ENCODE results near the gene SLC29A1.

SLC29A1 gene

DNA sequence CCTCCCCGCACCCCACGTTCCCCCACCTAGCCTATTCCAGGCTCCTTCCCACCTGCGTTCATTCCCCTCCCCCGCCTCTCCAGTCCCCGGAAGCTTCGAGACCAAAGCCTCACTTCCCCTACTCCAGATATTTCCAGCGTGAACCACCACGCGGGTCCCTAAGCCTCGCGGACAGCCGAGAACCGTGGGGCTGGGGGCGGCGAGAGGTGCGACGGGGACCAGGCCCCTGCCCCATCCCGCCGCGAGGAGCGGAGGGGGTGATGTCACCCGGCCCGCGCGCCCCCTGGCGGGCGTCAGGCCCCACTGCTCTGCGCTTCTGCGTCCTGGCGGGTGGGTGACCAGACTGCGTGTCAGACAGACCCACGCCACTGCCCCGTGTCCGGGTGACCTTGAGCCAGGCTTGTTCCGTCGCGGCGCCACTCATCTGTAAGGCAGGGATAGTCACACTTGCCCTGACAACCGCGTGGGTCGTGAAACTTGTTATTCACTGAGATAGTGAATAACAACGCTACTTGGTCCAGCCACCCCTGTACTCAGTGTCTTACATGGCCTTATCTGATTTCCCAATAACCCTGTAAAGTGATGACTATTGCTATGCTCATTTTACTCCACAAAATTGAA, 14.5 kb downstream of the SLC29A1 start:
- DNase-seq = peak; percentile 46 to 89

DNA sequence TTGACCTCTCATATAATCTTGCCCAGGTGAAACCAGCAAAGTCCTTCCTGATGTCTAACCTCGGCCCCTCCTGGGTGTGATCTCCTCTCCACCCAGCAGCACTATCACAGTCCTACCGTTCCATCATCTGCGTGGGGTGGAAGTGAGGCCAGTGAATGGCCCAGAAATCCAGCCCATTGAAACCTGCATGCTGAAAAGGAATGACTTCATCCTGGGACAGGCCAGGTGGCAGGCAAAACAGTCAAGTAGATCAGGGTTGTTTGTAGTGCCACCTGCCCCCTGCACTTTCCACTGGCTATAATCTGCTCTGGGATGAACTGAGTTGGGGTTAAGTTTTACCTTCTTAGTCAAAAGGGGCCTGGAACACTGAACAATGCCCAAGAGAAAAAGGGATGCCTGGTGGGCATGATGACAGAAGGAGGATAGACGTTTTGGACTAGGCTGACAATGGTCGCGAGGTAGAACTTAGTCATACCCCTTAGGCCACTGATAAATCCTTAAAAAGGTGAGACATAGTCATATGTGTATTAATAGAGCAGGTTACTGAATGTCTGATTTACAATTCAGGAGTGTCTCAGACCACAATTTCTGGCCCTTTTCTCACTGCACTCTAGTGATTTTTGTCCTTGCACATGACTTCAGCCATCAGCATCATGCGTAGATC, 15.4 kb downstream of the SLC29A1 start:
- DNase-seq = no peak

DNA sequence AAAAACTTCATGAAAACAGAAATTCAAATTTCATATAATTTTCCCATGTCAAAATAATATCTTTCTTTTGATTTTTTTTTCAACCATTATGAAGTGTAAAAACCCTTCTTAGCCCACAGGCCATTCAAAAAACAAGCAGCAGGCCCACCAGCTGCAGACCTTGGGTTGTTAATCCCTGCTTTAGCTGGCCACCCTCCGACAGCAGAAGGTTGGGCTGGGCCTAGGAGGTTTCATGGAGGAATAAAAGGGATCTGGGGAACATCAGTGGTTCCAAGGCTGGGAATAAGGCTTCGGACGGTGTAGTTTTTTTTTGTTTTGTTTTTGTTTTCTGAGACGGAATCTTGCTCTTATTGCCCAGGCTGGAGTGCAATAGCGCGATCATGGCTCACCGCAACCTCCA, 19.9 kb downstream of the SLC29A1 start:
- DNase-seq = no peak

DNA sequence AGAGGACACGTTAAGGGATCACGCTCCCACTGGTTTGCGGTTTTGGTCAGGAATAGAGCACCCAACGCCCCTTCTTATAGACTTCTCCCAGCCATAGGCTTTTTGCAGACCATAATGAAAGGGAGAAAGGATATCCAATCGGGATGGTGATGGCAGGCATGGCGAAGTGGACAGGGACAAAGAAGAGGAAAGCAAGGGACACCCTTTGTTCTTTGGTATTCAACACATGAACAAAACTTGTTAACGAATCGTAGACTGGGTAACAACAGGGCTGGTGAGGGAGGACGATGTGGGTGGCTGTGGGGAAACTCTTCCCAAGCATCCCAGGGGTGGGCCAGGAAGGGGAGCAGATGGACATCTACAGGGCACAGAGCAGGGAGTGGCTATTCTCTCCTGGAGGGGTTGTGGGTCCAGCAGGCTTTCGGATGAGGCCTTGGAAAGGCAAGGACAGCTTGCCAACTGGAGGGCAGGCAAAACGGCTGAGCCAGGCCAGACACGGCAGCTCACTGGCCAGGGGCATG, 22.1 kb downstream of the SLC29A1 start:
- DNase-seq = no peak

DNA sequence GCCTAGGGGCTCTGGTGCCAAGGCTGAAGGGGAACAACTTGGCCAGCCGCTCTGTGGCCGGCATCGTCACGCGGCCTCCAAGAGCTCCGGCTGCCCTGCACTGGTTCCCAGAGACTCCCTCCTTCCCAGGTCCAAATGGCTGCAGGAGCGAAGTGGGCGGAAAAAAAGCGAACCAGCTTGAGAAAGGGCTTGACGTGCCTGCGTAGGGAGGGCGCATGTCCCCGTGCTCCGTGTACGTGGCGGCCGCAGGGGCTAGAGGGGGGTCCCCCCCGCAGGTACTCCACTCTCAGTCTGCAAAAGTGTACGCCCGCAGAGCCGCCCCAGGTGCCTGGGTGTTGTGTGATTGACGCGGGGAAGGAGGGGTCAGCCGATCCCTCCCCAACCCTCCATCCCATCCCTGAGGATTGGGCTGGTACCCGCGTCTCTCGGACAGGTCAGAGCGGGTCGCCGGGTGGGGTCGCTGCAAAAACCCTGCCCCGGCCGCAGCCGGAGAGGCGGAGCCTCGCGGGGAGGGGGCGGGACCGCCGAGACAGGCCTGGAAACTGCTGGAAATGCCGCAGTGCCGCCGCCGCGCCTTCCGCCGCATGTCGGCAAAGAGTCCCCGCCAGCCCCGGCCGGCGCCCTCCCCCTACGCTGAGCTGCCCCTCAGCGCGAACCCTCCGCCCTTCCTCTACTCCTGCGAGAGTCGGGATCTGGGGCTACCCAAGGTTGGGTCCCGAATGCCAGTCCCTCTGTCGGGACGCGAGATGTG, 22.7 kb downstream of the SLC29A1 start:
- DNase-seq = peak; percentile 45 to 78

DNA sequence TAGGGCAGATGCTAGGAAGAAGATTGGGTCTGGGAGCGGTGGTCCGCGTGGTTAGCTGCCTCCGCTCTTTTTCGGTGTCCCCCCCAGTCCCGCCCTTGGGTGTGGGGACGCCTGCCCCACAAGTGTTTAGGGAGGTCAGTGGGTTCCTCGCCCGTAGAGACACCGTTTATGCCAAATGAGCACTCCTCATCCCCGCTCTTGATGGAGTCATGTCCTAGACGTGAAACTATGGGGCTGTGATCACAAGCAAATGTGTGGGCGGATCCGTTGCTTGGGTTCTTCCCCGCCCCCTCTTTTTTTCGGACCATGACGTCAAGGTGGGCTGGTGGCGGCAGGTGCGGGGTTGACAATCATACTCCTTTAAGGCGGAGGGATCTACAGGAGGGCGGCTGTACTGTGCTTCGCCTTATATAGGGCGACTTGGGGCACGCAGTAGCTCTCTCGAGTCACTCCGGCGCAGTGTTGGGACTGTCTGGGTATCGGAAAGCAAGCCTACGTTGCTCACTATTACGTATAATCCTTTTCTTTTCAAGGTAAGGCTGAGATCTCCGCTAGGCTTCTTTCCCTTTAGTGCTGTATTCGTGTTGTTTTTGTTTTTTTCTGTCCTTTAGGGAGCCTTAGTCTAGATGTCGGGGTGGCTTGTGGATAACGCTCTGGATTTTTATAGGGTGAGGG, 23.4 kb downstream of the SLC29A1 start, which contains the start of gene HSP90AB1:
Gene HSP90AB1, plus strand, starts transcription at position 439 of the 675 bp plus-strand sequence. CDS start 1,529 bp downstream, outside the sequence.
- peak; percentile 78 to 88 for DNase-seq

DNA sequence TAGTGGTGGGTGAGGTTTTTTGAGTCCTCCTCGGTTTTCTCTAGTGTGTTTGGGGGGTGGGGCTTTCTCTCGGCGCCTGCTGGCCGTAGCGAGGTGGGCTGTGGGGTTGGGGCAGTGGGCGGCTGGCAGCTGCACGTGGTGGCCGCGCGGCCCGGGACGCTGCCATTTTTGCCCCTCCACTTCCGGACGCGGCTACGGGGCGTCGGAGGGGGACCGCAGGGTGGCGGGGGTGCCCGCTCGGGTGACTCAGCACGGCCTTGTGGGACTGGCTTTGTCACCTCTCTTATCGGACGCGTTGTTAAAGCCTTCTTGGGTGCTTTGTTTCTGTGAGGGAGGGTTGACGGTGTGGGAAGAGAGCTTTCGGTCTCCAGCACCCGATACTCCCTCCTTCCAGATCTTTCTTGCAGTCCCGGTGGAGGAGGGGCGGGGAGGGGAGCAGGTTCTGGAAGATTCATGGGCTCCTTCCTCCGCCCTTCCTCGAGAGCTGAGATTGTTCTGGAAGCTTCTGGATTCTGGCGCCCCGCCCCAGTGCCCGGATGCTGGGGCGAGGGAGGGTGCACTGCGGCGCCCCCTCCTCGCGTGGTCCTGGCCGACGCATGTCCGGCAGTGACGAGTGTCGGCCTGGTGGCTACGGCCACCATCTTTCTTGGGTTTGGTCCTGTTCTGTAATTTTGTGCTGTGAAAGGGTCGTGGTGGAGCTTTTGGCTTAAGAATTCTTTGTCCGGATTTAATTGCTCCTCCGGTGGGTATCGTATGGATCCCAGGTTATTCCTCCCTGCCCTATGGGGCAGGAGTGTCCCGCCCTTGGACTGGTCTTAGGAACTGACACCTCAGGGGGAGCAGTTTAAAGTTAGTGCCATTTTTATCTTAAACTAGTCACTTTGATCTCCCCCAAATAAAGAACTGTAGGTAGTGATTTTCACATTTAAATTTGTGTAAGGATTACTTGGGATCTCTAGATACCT, 24.2 kb downstream of the SLC29A1 start:
- DNase-seq = peak; percentile 66 to 77

DNA sequence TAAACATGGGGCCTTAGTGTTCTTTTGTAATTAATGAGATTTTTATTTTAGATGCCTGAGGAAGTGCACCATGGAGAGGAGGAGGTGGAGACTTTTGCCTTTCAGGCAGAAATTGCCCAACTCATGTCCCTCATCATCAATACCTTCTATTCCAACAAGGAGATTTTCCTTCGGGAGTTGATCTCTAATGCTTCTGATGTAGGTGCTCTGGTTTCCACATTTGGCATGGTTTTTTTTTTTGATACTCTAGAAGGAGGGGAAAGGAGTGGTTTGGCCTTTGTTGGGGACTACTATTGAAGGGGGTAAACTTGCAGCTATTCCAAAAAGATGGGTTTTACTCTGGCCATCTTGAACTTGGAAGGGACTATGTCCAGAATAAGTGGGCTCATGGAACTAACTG, 25.2 kb downstream of the SLC29A1 start:
- no peak for DNase-seq

DNA sequence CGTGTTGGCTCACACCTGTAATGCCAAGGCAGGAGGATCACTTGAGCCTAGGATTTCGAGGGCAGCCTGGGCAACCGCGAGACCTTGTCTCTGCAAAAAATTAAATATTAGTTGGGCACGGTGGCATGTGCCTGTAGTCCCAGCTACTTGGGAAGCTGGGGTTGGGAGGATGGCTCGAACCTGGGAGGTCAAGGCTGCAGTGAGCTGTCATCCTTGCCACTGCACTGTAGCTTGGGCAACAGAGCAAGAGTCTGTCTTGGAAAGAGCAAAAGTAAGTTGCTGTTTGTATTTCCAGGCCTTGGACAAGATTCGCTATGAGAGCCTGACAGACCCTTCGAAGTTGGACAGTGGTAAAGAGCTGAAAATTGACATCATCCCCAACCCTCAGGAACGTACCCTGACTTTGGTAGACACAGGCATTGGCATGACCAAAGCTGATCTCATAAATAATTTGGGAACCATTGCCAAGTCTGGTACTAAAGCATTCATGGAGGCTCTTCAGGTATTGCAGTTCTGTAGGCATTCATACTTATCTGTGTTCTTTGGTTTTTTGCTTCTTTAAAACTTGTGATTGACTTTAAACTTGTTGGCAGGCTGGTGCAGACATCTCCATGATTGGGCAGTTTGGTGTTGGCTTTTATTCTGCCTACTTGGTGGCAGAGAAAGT, 25.8 kb downstream of the SLC29A1 start:
- no peak for DNase-seq

DNA sequence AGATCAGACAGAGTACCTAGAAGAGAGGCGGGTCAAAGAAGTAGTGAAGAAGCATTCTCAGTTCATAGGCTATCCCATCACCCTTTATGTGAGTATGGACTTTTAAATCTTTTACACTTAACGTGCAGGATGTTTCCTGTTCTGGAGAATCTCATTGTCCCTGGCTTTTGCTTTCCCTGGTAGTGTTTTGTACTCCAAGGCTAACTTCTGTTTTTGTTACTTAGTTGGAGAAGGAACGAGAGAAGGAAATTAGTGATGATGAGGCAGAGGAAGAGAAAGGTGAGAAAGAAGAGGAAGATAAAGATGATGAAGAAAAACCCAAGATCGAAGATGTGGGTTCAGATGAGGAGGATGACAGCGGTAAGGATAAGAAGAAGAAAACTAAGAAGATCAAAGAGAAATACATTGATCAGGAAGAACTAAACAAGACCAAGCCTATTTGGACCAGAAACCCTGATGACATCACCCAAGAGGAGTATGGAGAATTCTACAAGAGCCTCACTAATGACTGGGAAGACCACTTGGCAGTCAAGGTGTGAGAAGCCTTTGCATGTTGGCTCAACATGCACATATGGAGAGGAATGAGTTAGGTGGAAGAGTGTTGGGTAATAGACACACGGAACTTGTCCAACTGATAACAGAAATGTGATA, 26.8 kb downstream of the SLC29A1 start:
- DNase-seq = no peak

DNA sequence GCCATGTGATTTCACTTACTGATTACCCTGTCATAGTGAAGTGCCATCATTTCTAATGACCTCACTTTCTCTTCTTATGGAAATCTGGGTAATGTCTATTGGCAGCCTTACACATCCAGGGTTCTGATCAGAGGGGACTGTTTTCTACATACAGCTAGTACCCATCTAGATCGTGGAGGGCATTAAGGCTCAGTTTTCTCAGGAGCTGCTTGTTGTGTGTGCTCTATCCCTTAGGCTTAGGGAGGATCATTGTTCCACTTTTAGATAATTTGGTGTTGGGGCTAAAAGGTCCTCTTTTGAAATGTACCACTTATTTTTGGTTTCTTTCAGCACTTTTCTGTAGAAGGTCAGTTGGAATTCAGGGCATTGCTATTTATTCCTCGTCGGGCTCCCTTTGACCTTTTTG, 27.3 kb downstream of the SLC29A1 start:
- DNase-seq = no peak

DNA sequence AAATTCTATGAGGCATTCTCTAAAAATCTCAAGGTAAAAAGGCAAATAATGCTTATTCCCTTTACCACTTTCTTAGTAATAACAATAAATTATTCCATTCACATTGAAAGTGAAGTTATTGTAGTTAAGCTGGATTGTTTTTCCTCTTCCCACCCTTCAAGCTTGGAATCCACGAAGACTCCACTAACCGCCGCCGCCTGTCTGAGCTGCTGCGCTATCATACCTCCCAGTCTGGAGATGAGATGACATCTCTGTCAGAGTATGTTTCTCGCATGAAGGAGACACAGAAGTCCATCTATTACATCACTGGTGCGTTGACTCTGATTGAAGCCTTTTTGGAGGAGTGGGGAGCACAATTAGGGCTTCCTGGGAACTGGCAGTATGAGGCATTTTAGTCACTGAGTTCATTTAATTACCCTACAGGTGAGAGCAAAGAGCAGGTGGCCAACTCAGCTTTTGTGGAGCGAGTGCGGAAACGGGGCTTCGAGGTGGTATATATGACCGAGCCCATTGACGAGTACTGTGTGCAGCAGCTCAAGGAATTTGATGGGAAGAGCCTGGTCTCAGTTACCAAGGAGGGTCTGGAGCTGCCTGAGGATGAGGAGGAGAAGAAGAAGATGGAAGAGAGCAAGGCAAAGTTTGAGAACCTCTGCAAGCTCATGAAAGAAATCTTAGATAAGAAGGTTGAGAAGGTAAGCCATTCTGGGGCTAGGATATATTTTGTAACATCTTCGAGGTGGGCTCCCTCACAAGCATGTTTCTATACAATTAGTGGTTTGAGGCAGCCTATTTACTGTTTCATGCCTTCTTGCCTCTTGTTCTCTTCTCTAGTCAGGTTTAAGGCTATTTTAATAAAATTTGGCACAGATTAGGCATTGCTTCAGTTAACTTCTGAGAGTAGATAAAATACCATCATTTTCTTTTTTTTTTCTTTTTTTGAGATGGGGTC, 28.5 kb downstream of the SLC29A1 start:
- DNase-seq = no peak

DNA sequence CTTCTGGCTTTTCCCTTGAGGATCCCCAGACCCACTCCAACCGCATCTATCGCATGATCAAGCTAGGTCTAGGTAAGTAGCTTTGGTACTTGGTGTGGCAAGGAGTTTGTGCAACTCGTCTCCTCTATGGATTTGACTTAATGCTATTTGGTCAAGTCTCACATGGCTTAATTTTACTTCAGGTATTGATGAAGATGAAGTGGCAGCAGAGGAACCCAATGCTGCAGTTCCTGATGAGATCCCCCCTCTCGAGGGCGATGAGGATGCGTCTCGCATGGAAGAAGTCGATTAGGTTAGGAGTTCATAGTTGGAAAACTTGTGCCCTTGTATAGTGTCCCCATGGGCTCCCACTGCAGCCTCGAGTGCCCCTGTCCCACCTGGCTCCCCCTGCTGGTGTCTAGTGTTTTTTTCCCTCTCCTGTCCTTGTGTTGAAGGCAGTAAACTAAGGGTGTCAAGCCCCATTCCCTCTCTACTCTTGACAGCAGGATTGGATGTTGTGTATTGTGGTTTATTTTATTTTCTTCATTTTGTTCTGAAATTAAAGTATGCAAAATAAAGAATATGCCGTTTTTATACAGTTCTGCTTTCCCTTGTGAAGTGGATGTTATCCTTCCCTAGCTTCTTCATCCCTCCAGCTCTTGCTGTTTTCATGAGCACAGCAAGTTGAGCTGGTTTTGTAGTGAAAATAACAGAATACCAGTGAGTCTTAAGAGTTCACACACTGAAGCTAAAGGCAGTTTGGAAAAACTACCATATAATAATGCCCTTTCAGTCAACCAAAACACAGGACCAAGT, 30.1 kb downstream of the SLC29A1 start:
- DNase-seq = peak; percentile 7 to 38

DNA sequence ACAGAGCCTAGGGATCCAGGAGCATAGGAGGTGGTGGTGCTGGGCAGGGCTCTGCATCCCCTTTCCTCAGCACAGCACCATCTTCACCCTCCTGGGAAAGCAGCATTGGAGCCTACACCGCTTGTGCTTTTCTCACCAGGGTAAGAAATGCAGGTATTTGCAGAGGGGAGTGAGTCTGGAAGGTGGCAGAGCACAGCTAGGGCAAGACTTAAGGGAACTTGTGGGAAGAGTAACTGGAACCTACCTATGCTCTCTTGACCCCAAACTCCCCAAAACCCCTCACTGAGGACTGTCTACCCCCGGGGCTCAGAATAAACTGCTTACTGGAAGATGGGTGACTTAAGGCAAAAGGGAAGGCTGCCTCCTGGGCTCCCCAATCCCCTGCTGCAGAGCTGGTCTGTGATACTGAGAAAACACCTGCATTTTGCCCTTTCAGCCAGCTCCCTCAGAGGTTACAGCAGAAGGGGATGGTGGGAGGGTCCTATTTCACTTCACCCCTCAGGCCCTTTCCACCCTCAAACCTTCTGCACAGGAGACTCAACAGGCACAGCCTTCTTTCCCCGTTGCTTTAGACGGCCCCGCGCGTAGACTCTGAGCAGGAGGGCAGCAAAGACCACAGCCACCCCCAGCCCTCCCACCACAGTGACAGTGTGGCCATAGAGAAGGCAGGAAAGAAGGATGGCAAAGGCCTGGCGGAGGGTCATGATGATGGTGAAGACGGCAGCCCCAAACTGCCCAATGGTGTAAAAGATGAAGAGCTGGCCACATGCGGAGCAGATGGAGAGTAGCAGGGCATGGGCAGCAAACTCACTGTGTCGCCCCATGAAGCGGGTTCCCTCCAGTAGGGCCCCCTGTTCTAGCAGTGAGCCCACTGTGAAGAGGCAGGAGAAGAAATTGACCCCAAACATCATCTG, 31.1 kb downstream of the SLC29A1 start:
- DNase-seq = no peak

DNA sequence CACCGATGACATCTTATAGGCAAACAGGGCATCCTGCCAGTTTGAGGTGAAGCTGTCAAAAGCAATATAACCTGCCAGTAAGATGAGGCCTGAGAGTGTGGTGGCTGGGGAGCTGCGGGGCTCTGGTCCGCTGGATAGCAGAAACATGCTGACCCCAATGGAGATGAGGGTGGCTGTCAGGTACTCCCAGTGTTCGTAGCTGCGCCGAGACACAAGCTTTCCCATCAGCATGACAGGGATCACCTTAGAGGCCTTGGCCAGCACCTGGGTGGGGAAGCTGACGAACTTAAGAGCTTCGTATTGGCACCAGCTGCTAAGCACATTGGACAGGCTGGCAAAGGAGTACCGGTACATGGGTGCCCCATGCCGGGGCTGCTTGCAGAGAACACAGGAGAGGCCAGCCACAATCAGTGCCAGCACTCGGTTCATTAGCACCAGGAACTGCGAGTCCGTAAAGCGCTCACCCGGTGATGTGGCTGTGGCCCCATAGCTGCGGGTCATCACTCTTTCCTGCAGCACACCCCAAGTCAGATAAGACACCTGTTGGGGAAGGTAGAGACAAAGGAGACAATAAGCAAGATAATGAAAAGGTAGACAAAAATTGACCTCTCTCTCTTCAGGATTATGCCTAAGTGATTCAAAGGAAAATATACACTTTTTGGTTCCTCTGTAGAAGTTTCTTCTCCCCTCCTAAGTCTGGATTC, 31.9 kb downstream of the SLC29A1 start:
- no peak for DNase-seq

DNA sequence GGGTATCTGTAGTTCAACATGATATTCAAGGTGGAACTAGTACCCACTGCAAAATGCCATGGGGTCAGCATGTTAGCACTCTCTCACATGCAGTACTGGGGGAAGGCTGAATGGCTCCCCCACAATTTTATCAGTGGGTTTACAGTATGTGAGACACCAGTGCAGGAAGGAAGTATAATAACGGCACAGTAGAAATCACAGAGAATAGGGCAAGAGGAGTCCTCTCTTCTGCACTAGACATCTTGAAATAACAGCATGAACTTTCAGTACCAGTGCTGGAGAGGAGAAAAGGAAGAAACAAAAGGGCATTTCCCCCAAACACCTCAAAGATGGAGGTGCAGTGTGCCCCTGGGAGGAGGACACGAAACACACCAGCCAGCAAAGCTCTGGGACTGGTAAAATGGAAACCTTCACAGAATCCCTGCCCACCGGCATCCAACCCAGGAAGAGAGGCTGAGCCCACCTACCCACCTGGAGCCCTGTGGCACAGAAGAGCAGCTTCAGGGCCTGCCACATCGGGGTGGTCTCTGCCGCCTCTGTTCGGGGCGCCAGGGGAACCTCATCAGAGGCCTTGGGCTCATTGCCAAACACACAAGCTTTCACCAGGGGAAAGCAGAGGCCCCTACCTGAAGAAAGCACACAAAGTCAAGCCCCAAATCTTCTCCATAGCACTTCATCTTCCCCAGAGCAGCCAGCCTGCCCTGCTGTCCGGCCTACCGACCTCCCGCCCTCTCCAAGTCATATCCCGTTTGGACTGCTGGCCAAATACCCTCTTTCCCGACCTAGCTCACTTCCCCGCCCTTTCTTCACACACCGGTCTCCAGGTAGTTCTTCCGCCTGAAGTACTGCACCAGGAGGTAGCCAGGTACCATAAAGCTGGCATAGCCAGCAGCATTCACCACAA, 32.7 kb downstream of the SLC29A1 start:
- no peak for DNase-seq

All from bone marrow (tissue), 2 donors.